Measurements from ENCODE around the gene MOK.
"Not testable (repeated sequence)": the region's sequence is repeated elsewhere in the genome, so short reads cannot be mapped to it uniquely, and the experiment has no call there.

MOK gene

GRCh38 chr14:102248121-102248520 is 56.8 kb downstream of the MOK start:
- DNase-seq (ENCODE audit: low read depth in 2 of 2), result no peak

GRCh38 chr14:102246071-102246470 is 58.9 kb downstream of the MOK start:
- no peak for DNase-seq (ENCODE audit: low read depth in 2 of 2)

GRCh38 chr14:102243795-102244194 is 61.2 kb downstream of the MOK start:
- not testable (repeated sequence) for DNase-seq (ENCODE audit: low read depth in 2 of 2)

- DNase-seq (ENCODE audit: low read depth in 2 of 2), result no peak
Measured at GRCh38 chr14:102241147-102241546, 63.8 kb downstream of the MOK start.

GRCh38 chr14:102240481-102240880 is 64.5 kb downstream of the MOK start:
- DNase-seq (ENCODE audit: low read depth in 2 of 2), result not testable (repeated sequence)

- DNase-seq (ENCODE audit: low read depth in 2 of 2), result no peak
Measured at GRCh38 chr14:102239231-102239630, 65.7 kb downstream of the MOK start.

- no peak for DNase-seq (ENCODE audit: low read depth in 2 of 2)
Measured at GRCh38 chr14:102238766-102239165, 66.2 kb downstream of the MOK start.

GRCh38 chr14:102238131-102238530 is 66.8 kb downstream of the MOK start:
- no peak for DNase-seq (ENCODE audit: low read depth in 2 of 2)

GRCh38 chr14:102236026-102236425 is 68.9 kb downstream of the MOK start:
- no peak for DNase-seq (ENCODE audit: low read depth in 2 of 2)

- peak; percentile 47 to 77 for DNase-seq (ENCODE audit: low read depth in 2 of 2)
Measured at GRCh38 chr14:102235275-102235897, 69.6 kb downstream of the MOK start.

- no peak for DNase-seq (ENCODE audit: low read depth in 2 of 2)
Measured at GRCh38 chr14:102234331-102235264, 70.4 kb downstream of the MOK start.

GRCh38 chr14:102233081-102233480 is 71.9 kb downstream of the MOK start:
- DNase-seq (ENCODE audit: low read depth in 2 of 2), result no peak

- DNase-seq (ENCODE audit: low read depth in 2 of 2), result no peak
Measured at GRCh38 chr14:102232348-102232625, 72.7 kb downstream of the MOK start.

GRCh38 chr14:102231476-102232347 is 73.3 kb downstream of the MOK start:
- no peak for DNase-seq (ENCODE audit: low read depth in 2 of 2)

- DNase-seq (ENCODE audit: low read depth in 2 of 2), result no peak
Measured at GRCh38 chr14:102230481-102231210, 74.3 kb downstream of the MOK start.

- DNase-seq (ENCODE audit: low read depth in 2 of 2), result no peak
Measured at GRCh38 chr14:102229739-102230092, 75.2 kb downstream of the MOK start.

- DNase-seq (ENCODE audit: low read depth in 2 of 2), result no peak
Measured at GRCh38 chr14:102229071-102229738, 75.8 kb downstream of the MOK start.

- DNase-seq (ENCODE audit: low read depth in 2 of 2), result no peak
Measured at GRCh38 chr14:102227184-102227964, 77.6 kb downstream of the MOK start.

GRCh38 chr14:102226356-102227125 is 78.4 kb downstream of the MOK start:
- DNase-seq (ENCODE audit: low read depth in 2 of 2), result no peak

- DNase-seq (ENCODE audit: low read depth in 2 of 2), result no peak
Measured at GRCh38 chr14:102225936-102226335, 79.0 kb downstream of the MOK start.

Measured in stimulated activated CD4-positive, alpha-beta T cell treated with anti-CD3 and anti-CD28 coated beads, Interleukin-12 subunit alpha, Interleukin-12 subunit beta, amount 100 ng/mL, for 24 hours (primary cell).